GM18873 (cell line): ENCODE data around the gene SELENOV.

Source experiments
- ATAC-seq: cut with Tn5 transposase; IDR thresholded peaks from one replicate; pipeline ENCODE4 v1.9.1; 2021; ENCODE audit warnings: mild to moderate bottlenecking, moderate library complexity, moderate number of reproducible peaks; ENCODE audit not compliant: unreplicated experiment, low FRiP score

Gene SELENOV

GRCh38 chr19:39518458-39518857 lies 3.5 kb downstream of the SELENOV start:
- ATAC-seq, result no peak

- no peak for ATAC-seq
Measured at GRCh38 chr19:39518975-39519374, 4.0 kb downstream of the SELENOV start.

GRCh38 chr19:39520541-39521484 lies 5.9 kb downstream of the SELENOV start:
- ATAC-seq, result no peak

- no peak for ATAC-seq
Measured at GRCh38 chr19:39524495-39524894, 9.6 kb downstream of the SELENOV start.

DNA sequence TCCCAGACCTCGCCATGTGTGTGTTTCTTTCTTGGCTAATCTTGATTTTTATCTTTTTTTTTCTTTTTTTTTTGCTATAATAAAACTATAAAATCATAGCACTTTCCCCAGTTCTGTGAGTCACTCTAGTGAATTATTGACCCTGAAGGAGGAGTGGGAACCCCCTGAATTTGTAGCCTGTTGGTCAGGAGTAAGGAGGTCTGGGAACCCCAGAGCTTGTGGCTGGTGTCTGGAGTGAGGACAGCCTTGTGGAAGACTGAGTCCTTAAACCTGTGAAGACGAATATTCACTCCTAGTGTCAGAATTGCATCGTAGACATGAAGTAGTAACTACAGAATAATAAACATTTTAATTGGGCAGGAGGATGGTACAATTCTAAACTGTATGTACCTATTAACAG lies 10.3 kb downstream of the SELENOV start:
- no peak for ATAC-seq

- ATAC-seq, result no peak
Measured at GRCh38 chr19:39531834-39532232, 16.9 kb downstream of the SELENOV start.

DNA sequence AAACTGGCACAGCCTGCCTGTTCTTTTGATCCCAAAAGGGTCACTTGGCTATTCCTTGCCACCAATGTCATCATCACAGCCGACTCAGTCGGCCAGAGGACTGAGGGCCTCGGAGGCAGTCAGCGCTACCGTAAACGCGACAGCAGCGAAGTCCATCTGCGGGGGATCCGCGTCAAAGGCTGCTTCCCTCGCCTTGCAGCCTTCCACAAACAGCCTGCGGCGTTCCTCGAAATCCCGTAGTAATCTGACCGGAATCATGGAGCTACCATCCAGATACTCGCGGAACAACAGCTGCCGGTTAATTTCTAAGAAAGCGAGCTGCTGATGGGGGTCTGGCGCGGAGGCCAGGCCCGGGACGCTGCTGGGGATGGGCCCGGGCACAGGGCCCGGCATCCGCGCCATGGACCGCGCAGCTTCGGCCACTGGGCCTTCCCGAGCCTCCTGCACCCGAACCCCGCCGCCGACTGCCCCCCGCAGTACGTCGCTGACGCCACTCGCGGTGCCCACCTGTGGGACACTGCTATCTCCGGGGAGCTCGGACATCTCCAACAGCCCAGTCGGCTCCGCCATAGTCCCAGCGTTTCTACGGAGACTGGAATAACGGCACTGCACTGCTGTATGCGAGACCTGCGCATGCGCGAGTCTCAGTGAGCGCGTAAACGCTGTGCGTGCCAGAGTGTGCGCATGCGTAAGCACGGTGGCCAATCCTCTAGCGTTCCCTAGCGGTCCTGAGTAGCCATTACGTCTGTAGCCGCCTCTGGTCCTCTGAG lies 17.5 kb downstream of the SELENOV start, which contains the start of gene EID2B:
EID2B (minus strand) TSS at position 620 of the 770 bp plus-strand sequence; CDS start at position 570, 50 bp downstream.
- ATAC-seq, result peak; percentile 84

DNA sequence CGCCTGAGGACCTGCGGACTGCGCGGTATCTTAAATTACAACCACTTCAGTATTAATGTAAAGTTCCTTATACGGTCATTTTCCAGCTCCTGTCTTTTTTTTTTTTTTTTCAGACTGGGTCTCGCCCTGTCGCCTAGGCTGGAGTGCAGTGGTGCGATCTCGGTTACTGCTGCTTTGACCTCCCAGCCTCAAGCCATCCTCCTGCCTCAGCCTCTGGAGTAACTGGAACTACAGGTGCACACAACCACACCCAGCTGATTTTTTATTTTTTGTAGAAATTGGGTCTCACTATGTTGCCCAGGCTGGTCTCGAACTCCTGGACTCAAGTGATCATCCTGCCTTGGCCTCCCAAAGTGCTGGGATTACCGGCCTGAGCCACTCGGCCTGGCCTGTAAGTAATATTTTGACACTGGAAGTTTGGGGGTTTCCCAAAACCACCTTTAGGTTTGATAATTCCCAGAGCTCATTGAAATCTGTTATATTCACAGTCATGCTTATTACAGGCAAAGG lies 18.1 kb downstream of the SELENOV start:
- ATAC-seq, result peak; percentile 20

DNA sequence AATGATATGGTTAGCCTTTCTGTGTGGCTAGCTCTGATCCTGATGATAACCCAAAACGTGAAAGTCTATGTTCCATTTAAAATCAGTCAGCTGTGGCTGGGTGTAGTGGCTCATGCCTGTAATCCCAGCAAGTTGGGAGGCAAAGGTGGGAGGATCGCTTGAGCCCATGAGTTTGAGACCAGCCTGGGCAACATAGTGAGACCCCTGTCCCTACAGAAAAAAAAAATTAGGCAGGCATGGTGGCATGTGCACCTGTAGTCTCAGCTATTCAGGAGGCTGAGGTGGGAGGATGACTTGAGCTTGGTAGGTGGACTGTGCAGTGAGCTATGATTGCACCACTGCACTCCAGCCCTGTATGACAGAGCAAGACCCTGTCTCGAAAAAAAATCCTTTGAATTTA lies 18.9 kb downstream of the SELENOV start:
- no peak for ATAC-seq

DNA sequence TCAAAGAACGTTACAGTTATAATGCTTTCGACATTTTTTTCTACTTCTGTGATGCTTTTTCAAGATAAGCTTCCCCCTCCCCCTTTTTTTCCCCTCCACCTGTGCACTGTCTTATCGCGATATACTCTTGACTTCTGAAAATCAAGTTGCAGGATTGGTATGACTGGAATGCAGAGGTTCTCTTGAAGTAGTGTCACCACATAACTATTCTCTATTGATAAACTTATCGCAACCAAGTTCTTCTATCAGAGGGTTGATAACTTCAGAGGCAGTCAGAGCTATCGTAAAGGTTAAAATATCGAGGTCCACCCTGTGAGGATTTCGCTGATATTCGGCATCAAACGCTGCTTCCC lies 24.2 kb downstream of the SELENOV start:
- ATAC-seq, result no peak

DNA sequence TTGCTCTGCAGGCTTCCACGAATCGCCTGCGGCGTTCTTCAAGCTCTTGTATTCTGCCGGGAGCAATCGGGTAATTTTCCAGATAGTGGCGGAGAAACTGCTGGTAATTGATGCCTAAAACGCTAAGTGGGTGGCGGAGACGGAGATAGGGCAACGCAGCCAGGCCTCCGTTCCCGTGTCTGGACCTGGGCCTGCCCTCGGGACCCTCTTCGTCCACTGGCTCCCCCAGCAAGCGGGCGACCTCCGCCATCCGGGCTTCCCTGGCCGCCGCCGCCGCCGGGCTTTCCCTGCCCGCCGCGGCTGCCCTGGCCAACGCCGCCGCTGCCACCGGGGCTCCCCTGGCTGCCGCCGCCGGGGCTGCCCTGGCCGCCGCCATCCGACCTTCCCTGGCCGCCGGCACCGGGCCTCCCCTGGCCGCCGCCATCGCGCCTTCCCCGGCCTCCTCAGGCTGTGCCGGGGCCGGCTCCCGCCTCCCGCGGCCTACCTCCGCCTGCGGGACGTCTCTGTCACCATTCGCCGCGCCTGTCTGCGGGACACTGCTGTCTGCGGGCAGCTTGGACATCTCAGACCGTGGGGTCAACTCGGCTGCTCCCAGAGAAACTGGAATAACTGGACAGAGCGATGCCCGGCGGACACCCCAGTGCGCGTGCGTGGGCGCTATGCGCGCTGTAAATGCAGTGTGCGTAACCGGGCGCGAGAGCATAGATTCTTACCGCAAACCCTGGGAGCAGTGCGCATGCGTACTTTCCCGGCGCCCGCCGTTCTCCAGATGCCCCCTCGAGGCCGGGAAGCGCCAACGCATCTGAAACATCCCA lies 24.8 kb downstream of the SELENOV start, which contains the start of gene EID2:
EID2 (minus strand) TSS at position 644 of the 815 bp plus-strand sequence; CDS start at position 562, 82 bp downstream.
- peak; percentile 78 for ATAC-seq

DNA sequence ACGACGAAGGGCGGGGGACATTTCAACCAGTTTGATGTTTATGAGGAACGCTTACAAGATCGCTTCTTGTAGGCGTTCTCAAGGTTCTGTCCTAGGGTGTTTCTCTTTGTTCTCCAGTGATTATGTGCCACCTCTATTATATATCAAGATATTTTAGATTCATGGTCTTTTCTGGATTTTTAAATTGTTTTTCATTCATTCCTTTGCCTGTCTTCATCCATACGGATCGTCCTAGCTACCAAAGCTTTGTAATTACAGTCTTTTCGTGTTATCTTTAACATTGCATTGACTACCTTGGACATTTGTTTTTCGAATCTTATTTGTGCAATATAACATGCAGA lies 25.4 kb downstream of the SELENOV start:
- ATAC-seq, result no peak

- no peak for ATAC-seq
Measured at GRCh38 chr19:39542206-39542605, 27.3 kb downstream of the SELENOV start.

- ATAC-seq, result no peak
Measured at GRCh38 chr19:39543477-39543857, 28.5 kb downstream of the SELENOV start.

- ATAC-seq, result no peak
Measured at GRCh38 chr19:39544226-39544903, 29.4 kb downstream of the SELENOV start.

DNA sequence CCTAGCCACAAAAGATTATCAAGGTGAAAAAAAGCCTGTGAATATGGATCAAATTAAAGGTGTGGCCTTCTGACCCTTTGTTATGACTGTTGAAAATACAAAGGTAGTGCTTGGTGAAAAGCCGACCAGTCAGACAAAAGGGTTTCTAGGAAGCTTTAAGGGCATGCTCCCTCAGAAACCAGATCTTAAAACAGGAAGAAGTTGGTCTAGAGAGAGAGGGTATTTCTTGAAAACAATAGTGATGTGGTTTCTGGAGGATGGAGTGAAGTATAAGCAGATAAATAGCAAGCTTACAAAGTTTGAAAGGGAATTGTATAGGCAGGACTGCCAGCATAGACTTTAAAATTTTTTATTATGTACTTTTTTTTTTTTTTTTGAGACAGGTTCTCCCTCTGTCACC lies 30.0 kb downstream of the SELENOV start:
- ATAC-seq, result no peak

GRCh38 chr19:39546599-39546998 lies 31.7 kb downstream of the SELENOV start:
- no peak for ATAC-seq

GRCh38 chr19:39550197-39550596 lies 35.3 kb downstream of the SELENOV start:
- ATAC-seq, result no peak

- no peak for ATAC-seq
Measured at GRCh38 chr19:39553082-39553652, 38.2 kb downstream of the SELENOV start.
